SK-N-SH (cell line): ENCODE data around the gene ADAMTS13. TPM values are rescaled to one million over a fixed set of nuclear protein-coding genes. Genes with fewer than 3 reads are reported as not detected.

ENCODE experiments used
- CTCF ChIA-PET: fragments of 300-600, 350-600 bp; formaldehyde crosslinking; extraction: SDS; loops from one replicate; lab custom pipeline; 2021; lab: Yijun Ruan, JAX
- POLR2A ChIA-PET: fragments of 350-600 bp; sonication (Branson Sonifier 250); formaldehyde crosslinking; extraction: SDS; loops from one replicate; lab custom pipeline; 2020; ENCODE audit warnings: antibody characterized with exemption, inconsistent platforms; lab: Yijun Ruan, JAX
- DNase-seq: peaks from one replicate; pipeline ENCODE4 v3.0.0; 2012
- H2AFZ ChIP-seq: fragments of 200-600 bp; sonication (generic); 2 replicates; pipeline ENCODE4 v1.8.1; 2016; ENCODE audit warnings: antibody characterized with exemption, mild to moderate bottlenecking, low read depth
- H3F3A ChIP-seq: fragments of 200-600 bp; sonication (generic); replicated peaks from 2 replicates; pipeline ENCODE3; 2016; ENCODE audit warnings: antibody characterized with exemption, mild to moderate bottlenecking; ENCODE audit not compliant: insufficient read depth
- H3K27ac ChIP-seq, 2 experiments: fragments of 200-500 bp in 1 of 2; fragments of 200-600 bp in 1 of 2; sonication (Bioruptor generic) in 1 of 2; sonication (generic), shearing (Covaris generic) in 1 of 2; 2 replicates each; pipeline versions ENCODE4 v1.5.1 to v1.6.1; 2014 to 2016; ENCODE audit warnings: low read depth in 2 of 2, inconsistent platforms in 1 of 2, low read length in 1 of 2, mild to moderate bottlenecking in 1 of 2, mixed read lengths in 1 of 2
- H3K27me3 ChIP-seq: fragments of 200-600 bp; sonication (generic), shearing (Covaris generic); 2 replicates; pipeline ENCODE4 v1.6.1; 2016; ENCODE audit warnings: mixed run types; ENCODE audit not compliant: insufficient read depth
- H3K36me3 ChIP-seq, 2 experiments: fragments of 200-500 bp in 1 of 2; fragments of 200-600 bp in 1 of 2; sonication (Bioruptor generic) in 1 of 2; sonication (generic) in 1 of 2; replicated peaks in 1 of 2; 2 replicates each; pipeline versions ENCODE3 to v1.5.1; 2014 to 2016; ENCODE audit warnings: low read length in 1 of 2, mild to moderate bottlenecking in 1 of 2; ENCODE audit not compliant: insufficient read depth in 2 of 2, control insufficient read depth in 1 of 2
- H3K4me1 ChIP-seq, 2 experiments: fragments of 200-500 bp in 1 of 2; fragments of 200-600 bp in 1 of 2; sonication (Bioruptor generic) in 1 of 2; sonication (generic), shearing (Covaris generic) in 1 of 2; 2 replicates each; pipeline versions ENCODE4 v1.5.1 to v1.6.1; 2014 to 2016; ENCODE audit warnings: low read depth in 1 of 2, low read length in 1 of 2, mixed run types in 1 of 2; ENCODE audit not compliant: insufficient read depth in 2 of 2, control insufficient read depth in 1 of 2
- H3K4me2 ChIP-seq: fragments of 200-600 bp; sonication (generic), shearing (Covaris generic); 2 replicates; pipeline ENCODE4 v1.6.1; 2017; ENCODE audit warnings: mixed run types
- H3K4me3 ChIP-seq, 2 experiments: fragments of 200-500 bp in 1 of 2; fragments of 200-600 bp in 1 of 2; sonication (Bioruptor generic) in 1 of 2; sonication (generic), shearing (Covaris generic) in 1 of 2; 2 replicates each; pipeline versions ENCODE4 v1.5.1 to v1.8.1; 2014 to 2016; ENCODE audit warnings: low read depth in 2 of 2, inconsistent platforms in 1 of 2, low read length in 1 of 2, mild to moderate bottlenecking in 1 of 2, mixed read lengths in 1 of 2, moderate library complexity in 1 of 2
- H3K79me2 ChIP-seq: fragments of 200-600 bp; sonication (generic); 2 replicates; pipeline ENCODE4 v1.8.1; 2017; ENCODE audit warnings: mild to moderate bottlenecking; ENCODE audit not compliant: insufficient read depth
- H3K9ac ChIP-seq: fragments of 200-600 bp; sonication (generic); 2 replicates; pipeline ENCODE4 v1.6.1; 2017; ENCODE audit warnings: mixed run types
- H3K9me2 ChIP-seq: fragments of 200-600 bp; sonication (generic); 2 replicates; pipeline ENCODE4 v1.6.1; 2017; ENCODE audit warnings: mixed run types
- H3K9me3 ChIP-seq: fragments of 200-600 bp; sonication (generic); 2 replicates; pipeline ENCODE4 v1.6.1; 2017; ENCODE audit warnings: mixed run types, mild to moderate bottlenecking, moderate library complexity
- H4K20me1 ChIP-seq: fragments of 200-600 bp; sonication (generic); 2 replicates; pipeline ENCODE4 v1.6.1; 2017; ENCODE audit warnings: mild to moderate bottlenecking, mixed run types; ENCODE audit not compliant: insufficient read depth
- CHD2 ChIP-seq: fragments of 150-350 bp; IDR thresholded peaks from 2 replicates; pipeline ENCODE4 v1.6.1; 2018; ENCODE audit warnings: low read length; ENCODE audit not compliant: partially characterized antibody
- CTCF ChIP-seq: fragments of 200-600 bp; sonication (generic); IDR thresholded peaks from 2 replicates; pipeline ENCODE4 v1.6.1; 2017; ENCODE audit warnings: antibody characterized with exemption, mild to moderate bottlenecking, moderate library complexity
- EZH2phosphoT487 ChIP-seq: fragments of 200-600 bp; sonication (generic); IDR thresholded peaks from 2 replicates; pipeline ENCODE4 v1.6.1; 2017; ENCODE audit warnings: low read depth, mixed run types, mild to moderate bottlenecking, antibody characterized with exemption, moderate library complexity, borderline replicate concordance
- FOXJ3 ChIP-seq: sonication (generic); formaldehyde crosslinking; IDR thresholded peaks from 2 replicates; pipeline ENCODE4 v1.5.1; 2020; ENCODE audit warnings: mild to moderate bottlenecking, missing genetic modification reagents
- FOXM1 ChIP-seq: IDR thresholded peaks from 2 replicates; pipeline ENCODE4 v1.4.0; 2012; ENCODE audit warnings: low read depth, mild to moderate bottlenecking
- GATA2 ChIP-seq: sonication (generic); formaldehyde crosslinking; IDR thresholded peaks from 2 replicates; pipeline ENCODE4 v1.5.0; 2020; ENCODE audit warnings: mild to moderate bottlenecking, missing genetic modification reagents
- MAX ChIP-seq: IDR thresholded peaks from 2 replicates; pipeline ENCODE4 v1.4.0; 2012; ENCODE audit warnings: low read depth
- MEF2A ChIP-seq: IDR thresholded peaks from 2 replicates; pipeline ENCODE4 v1.4.0; 2012; ENCODE audit warnings: low read depth, borderline replicate concordance
- MXI1 ChIP-seq: IDR thresholded peaks from 2 replicates; pipeline ENCODE4 v1.6.1; 2012; ENCODE audit warnings: mild to moderate bottlenecking, low read depth, low read length, improper control_type of control experiment
- NFIC ChIP-seq: IDR thresholded peaks from 2 replicates; pipeline ENCODE4 v1.4.0; 2012; ENCODE audit warnings: borderline replicate concordance
- PBX3 ChIP-seq: IDR thresholded peaks from 2 replicates; pipeline ENCODE4; 2012
- RAD21 ChIP-seq: IDR thresholded peaks from 2 replicates; pipeline ENCODE4 v1.6.1; 2012; ENCODE audit warnings: mild to moderate bottlenecking, low read length
- RCOR1 ChIP-seq: fragments of 150-350 bp; IDR thresholded peaks from 2 replicates; pipeline ENCODE4 v1.6.1; 2017; ENCODE audit warnings: antibody characterized with exemption, low read length
- RXRA ChIP-seq: IDR thresholded peaks from 2 replicates; pipeline ENCODE4 v1.4.0; 2012; ENCODE audit warnings: low read depth, mild to moderate bottlenecking, borderline replicate concordance
- SMC3 ChIP-seq: IDR thresholded peaks from 2 replicates; pipeline ENCODE4 v1.6.1; 2012; ENCODE audit warnings: low read depth, low read length, improper control_type of control experiment
- TAF1 ChIP-seq: IDR thresholded peaks from 2 replicates; pipeline ENCODE4 v1.6.1; 2012; ENCODE audit warnings: low read depth, mild to moderate bottlenecking, low read length, moderate library complexity, borderline replicate concordance
- TEAD4 ChIP-seq: IDR thresholded peaks from 2 replicates; pipeline ENCODE4 v1.4.0; 2012; ENCODE audit warnings: mild to moderate bottlenecking, borderline replicate concordance; ENCODE audit not compliant: insufficient read depth
- USF2 ChIP-seq: fragments of 150-350 bp; IDR thresholded peaks from 2 replicates; pipeline ENCODE4 v1.6.1; 2017; ENCODE audit warnings: antibody characterized with exemption, low read length, low read depth, borderline replicate concordance
- YY1 ChIP-seq: IDR thresholded peaks from 2 replicates; pipeline ENCODE4 v1.4.0; 2012; ENCODE audit warnings: low read depth, mild to moderate bottlenecking
- WGBS: methylation state at CpG from one replicate; pipeline ENCODE4 v1.1.6; 2017; ENCODE audit warnings: low lambda C conversion rate; 5-methylcytosine and 5-hydroxymethylcytosine counted together
- polyA plus RNA-seq, 3 experiments: library from polyadenylated mRNA; depleted of rRNA; stranded (reverse); fragments of >200 nt; gene quantifications; 2 replicates each; pipeline ENCODE4 v1.2.3, GENCODE V29; 2012

Gene ADAMTS13
- polyA plus RNA-seq, 1 of the 3 experiments (the other 2 are of a cell fraction), result 10.6 TPM

- Histone ChIP-seq H3K9ac (no peak overlapping the region), H3K4me3 (no peak overlapping the region), H3K36me3 (no peaks in the 10 kb centered on the region), H3K9me3 (no peaks in the 10 kb centered on the region), H4K20me1 (no peaks in the 10 kb centered on the region), H3K79me2 (no peaks in the 10 kb centered on the region), H3K4me2 (no peak overlapping the region), H3K4me1 (no peaks in the 10 kb centered on the region; a peak in 1 of 4 replicates), H3K9me2 (no peaks in the 10 kb centered on the region), H3F3A (no peaks in the 10 kb centered on the region), H3K27ac (no peak overlapping the region), H2AFZ (no peak overlapping the region), H3K27me3 (no peaks in the 10 kb centered on the region)
- TF ChIP-seq RAD21 (no peak), RCOR1 (no peak), MXI1 (no peak), TEAD4 (no peak), FOXM1 (no peak), MEF2A (no peak)
- POLR2A ChIA-PET, result no interaction called here
- CTCF ChIA-PET, result interaction anchor here (1.6 kb wide), 1 partner anchor 28 kb away, joined by 4 read pairs; no protein-coding TSS in a partner anchor
- DNase-seq, result no peak
- WGBS, result 92% methylated on average over 12 of the region's 22 CpGs
Measured at GRCh38 chr9:133425049-133425632, 3.0 kb downstream of the ADAMTS13 start.

GRCh38 chr9:133426011-133426410 is 3.8 kb downstream of the ADAMTS13 start:
- DNase-seq, result no peak
- no peaks in the 10 kb centered on the region for H3K9me3 ChIP-seq
- no peaks in the 10 kb centered on the region for H4K20me1 ChIP-seq
- no peaks in the 10 kb centered on the region; a peak in 1 of 4 replicates for H3K4me1 ChIP-seq
- H3K79me2 ChIP-seq, result no peaks in the 10 kb centered on the region
- H3K9ac ChIP-seq, result no peak overlapping the region
- TF ChIP-seq SMC3 (no peak), EZH2phosphoT487 (no peak), FOXJ3 (CRISPR knock-in tag) (no peak), TAF1 (no peak), FOXM1 (no peak), RCOR1 (no peak), USF2 (no peak), RXRA (no peak), MAX (no peak), CHD2 (no peak), GATA2 (CRISPR knock-in tag) (no peak), YY1 (no peak), CTCF (no peak), PBX3 (no peak), NFIC (no peak)
- H3K36me3 ChIP-seq, result no peaks in the 10 kb centered on the region
- H3K27me3 ChIP-seq, result no peaks in the 10 kb centered on the region
- WGBS, result 90% methylated on average over 6 of the region's 11 CpGs
- no peak overlapping the region for H3K27ac ChIP-seq
- H3K4me3 ChIP-seq, result no peak overlapping the region
- no peak overlapping the region for H2AFZ ChIP-seq
- no peaks in the 10 kb centered on the region for H3F3A ChIP-seq
- H3K4me2 ChIP-seq, result no peak overlapping the region
- ChIA-PET POLR2A (no interaction called here), CTCF (interaction anchor here (1.6 kb wide), 1 partner anchor 29 kb away, joined by 4 read pairs; no protein-coding TSS in a partner anchor)
- H3K9me2 ChIP-seq, result no peaks in the 10 kb centered on the region
